HEK293T (cell line): ENCODE data around the gene NPHP1.
A peak's percentile ranks its signal among the peaks of the same experiment; 100 is the strongest.
"Not testable (repeated sequence)": the region's sequence is repeated elsewhere in the genome, so short reads cannot be mapped to it uniquely, and the experiment has no call there.

Experiments used
- CTCF ChIA-PET: fragments of 350-600 bp; formaldehyde crosslinking; extraction: SDS; loops from one replicate; lab custom pipeline; 2021; ENCODE audit warnings: antibody characterized with exemption, inconsistent platforms; lab: Yijun Ruan, JAX
- POLR2A ChIA-PET: fragments of 350-600 bp; formaldehyde crosslinking; extraction: SDS; loops from one replicate; lab custom pipeline; 2020; ENCODE audit warnings: antibody characterized with exemption, inconsistent platforms; lab: Yijun Ruan, JAX
- DNase-seq: peaks from one replicate; pipeline ENCODE4 v3.0.0; 2012; ENCODE audit warnings: mixed read lengths; ENCODE audit errors: extremely low spot score
- ARNT ChIP-seq: fragments of 450-650 bp; IDR thresholded peaks from 2 replicates; pipeline ENCODE4 v1.6.1; 2017; ENCODE audit warnings: mild to moderate bottlenecking
- BHLHE40 ChIP-seq: fragments of 450-650 bp; IDR thresholded peaks from 2 replicates; pipeline ENCODE4 v1.6.1; 2016; ENCODE audit warnings: mild to moderate bottlenecking, moderate library complexity, borderline replicate concordance
- CTBP1 ChIP-seq: fragments of 450-650 bp; IDR thresholded peaks from 2 replicates; pipeline ENCODE4 v1.6.1; 2016; ENCODE audit warnings: borderline replicate concordance
- ELF4 ChIP-seq: fragments of 450-650 bp; IDR thresholded peaks from 2 replicates; pipeline ENCODE4 v1.6.1; 2017; ENCODE audit warnings: antibody characterized with exemption
- FOXA1 ChIP-seq: fragments of 450-650 bp; IDR thresholded peaks from 2 replicates; pipeline ENCODE4 v1.6.1; 2016; ENCODE audit warnings: mild to moderate bottlenecking
- FOXK2 ChIP-seq: fragments of 450-650 bp; IDR thresholded peaks from 2 replicates; pipeline ENCODE4 v1.6.1; 2016; ENCODE audit warnings: mild to moderate bottlenecking
- FOXM1 ChIP-seq: fragments of 450-650 bp; IDR thresholded peaks from 2 replicates; pipeline ENCODE4 v1.6.1; 2017; ENCODE audit warnings: mild to moderate bottlenecking, borderline replicate concordance
- HDGF ChIP-seq: fragments of 450-650 bp; IDR thresholded peaks from 2 replicates; pipeline ENCODE4 v1.6.1; 2017; ENCODE audit warnings: antibody characterized with exemption, borderline replicate concordance
- L3MBTL2 ChIP-seq: fragments of 450-650 bp; conservative IDR thresholded peaks from 2 replicates; pipeline ENCODE4 v1.6.1; 2016; ENCODE audit warnings: mild to moderate bottlenecking
- LEF1 ChIP-seq: fragments of 450-650 bp; IDR thresholded peaks from 2 replicates; pipeline ENCODE4 v1.6.1; 2017; ENCODE audit warnings: mild to moderate bottlenecking, borderline replicate concordance
- NFRKB ChIP-seq: fragments of 450-650 bp; IDR thresholded peaks from 2 replicates; pipeline ENCODE4 v1.6.1; 2016; ENCODE audit warnings: mild to moderate bottlenecking, moderate library complexity
- SP1 ChIP-seq: fragments of 450-650 bp; IDR thresholded peaks from 2 replicates; pipeline ENCODE4 v1.6.1; 2017
- SUZ12 ChIP-seq: fragments of 450-650 bp; IDR thresholded peaks from 2 replicates; pipeline ENCODE4 v1.6.1; 2016; ENCODE audit warnings: mild to moderate bottlenecking
- TARDBP ChIP-seq: fragments of 450-650 bp; IDR thresholded peaks from 2 replicates; pipeline ENCODE4 v1.6.1; 2016
- ZNF384 ChIP-seq: fragments of 450-650 bp; IDR thresholded peaks from 2 replicates; pipeline ENCODE4 v1.6.1; 2016
- TF ChIP-seq, protein P1 (sequence below): fragments of 450-650 bp; IDR thresholded peaks from 2 replicates; pipeline ENCODE4 v1.6.1; 2016

NPHP1 gene

DNA sequence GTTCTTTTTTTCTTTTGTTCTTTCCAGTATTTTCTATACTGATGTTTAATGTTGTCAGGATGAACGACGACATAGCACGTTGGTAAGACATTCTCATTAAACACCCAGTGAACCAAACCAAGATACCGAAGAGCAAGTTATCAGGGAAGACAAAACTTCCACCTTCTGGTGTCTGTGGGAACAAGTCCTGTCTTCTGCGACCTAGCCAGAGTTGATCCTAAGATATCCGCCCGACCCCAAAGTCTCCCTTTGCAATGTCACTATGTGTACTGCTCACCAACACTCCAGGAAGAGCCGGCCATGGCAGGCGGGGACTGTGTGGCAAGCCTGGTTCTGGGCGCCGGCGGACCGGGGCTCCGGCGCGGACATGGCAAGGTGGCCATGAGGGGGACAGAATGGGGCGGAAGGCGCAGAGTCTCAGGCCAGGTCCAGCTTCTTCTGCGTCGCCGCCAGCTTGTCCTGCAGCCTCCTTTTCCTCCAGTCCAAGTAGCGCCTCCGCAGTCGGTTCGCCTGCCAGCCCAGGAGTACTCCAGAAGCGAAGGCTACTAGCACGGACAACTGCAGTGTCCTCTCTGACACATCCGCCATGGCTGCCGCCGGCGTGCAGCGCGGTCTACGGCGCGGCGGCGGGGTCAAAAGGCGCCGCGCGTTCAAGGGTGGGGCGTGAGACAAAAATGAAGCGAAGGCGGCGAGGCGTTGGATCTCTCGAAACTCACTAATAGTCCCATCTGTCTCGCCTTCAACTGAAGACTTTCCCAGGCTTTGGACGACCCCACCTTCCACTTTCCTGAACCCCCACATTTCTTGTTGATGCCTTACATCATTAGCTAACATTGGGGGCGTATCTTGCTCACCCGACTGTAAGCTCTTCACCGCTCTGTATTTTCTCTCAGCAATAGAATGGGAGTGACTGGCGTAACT is 7.4 kb upstream of the NPHP1 start, which contains the start of gene MTLN:
Gene MTLN (minus strand): TSS at position 610 of the 921 bp plus-strand sequence. CDS start 22 bp downstream, at position 588.
- TF ChIP-seq L3MBTL2 (peak; percentile 85), FOXK2 (no peak)
- CTCF ChIA-PET = interaction anchor here (1.4 kb wide), 1 partner anchor 55 kb away, joined by 6 read pairs; no protein-coding TSS in a partner anchor
- peak; percentile 66 for DNase-seq
- POLR2A ChIA-PET = no interaction called here

- ChIA-PET POLR2A (no interaction called here), CTCF (interaction anchor here (0.5 kb wide), 1 partner anchor 8 kb away, joined by 3 read pairs; no protein-coding TSS in a partner anchor)
- no peak for DNase-seq
- TF ChIP-seq CTBP1 = no peak
- TF ChIP-seq ZNF384 = no peak
- no peak for TF ChIP-seq FOXA1
- no peak for TF ChIP-seq ARNT
- no peak for TF ChIP-seq BHLHE40
- no peak for TF ChIP-seq FOXM1
- TF ChIP-seq SP1 = no peak
- TF ChIP-seq TARDBP = no peak
- no peak for TF ChIP-seq L3MBTL2
- TF ChIP-seq NFRKB = no peak
- TF ChIP-seq LEF1 = no peak
- TF ChIP-seq FOXK2 = no peak
Measured at GRCh38 chr2:110205660-110206455, 1.0 kb upstream of the NPHP1 start.

- CTCF ChIA-PET = no interaction called here
- no peak for DNase-seq
- POLR2A ChIA-PET = no interaction called here
- no peak for TF ChIP-seq FOXK2
- TF ChIP-seq TARDBP = no peak
- no peak for TF ChIP-seq ZNF384
- no peak for TF ChIP-seq SP1
- TF ChIP-seq, protein P1, sequence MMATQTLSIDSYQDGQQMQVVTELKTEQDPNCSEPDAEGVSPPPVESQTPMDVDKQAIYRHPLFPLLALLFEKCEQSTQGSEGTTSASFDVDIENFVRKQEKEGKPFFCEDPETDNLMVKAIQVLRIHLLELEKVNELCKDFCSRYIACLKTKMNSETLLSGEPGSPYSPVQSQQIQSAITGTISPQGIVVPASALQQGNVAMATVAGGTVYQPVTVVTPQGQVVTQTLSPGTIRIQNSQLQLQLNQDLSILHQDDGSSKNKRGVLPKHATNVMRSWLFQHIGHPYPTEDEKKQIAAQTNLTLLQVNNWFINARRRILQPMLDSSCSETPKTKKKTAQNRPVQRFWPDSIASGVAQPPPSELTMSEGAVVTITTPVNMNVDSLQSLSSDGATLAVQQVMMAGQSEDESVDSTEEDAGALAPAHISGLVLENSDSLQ = no peak
- no peak for TF ChIP-seq NFRKB
- TF ChIP-seq SUZ12 = no peak
- TF ChIP-seq FOXA1 = no peak
- no peak for TF ChIP-seq CTBP1
- TF ChIP-seq LEF1 = no peak
- no peak for TF ChIP-seq HDGF
- TF ChIP-seq L3MBTL2 = no peak
- no peak for TF ChIP-seq BHLHE40
- no peak for TF ChIP-seq ARNT
- no peak for TF ChIP-seq ELF4
- no peak for TF ChIP-seq FOXM1
Measured at GRCh38 chr2:110198016-110198415, 6.8 kb downstream of the NPHP1 start.

- TF ChIP-seq LEF1 = no peak
- TF ChIP-seq, protein P1 = 0 out of 2 replicates have a peak, but pooled peaks have one; percentile 1
- CTCF ChIA-PET = interaction anchor here (0.7 kb wide), 1 partner anchor 8 kb away, joined by 3 read pairs; no protein-coding TSS in a partner anchor
- POLR2A ChIA-PET = no interaction called here
- DNase-seq = no peak
Measured at GRCh38 chr2:110197452-110197851, 7.4 kb downstream of the NPHP1 start.

DNA sequence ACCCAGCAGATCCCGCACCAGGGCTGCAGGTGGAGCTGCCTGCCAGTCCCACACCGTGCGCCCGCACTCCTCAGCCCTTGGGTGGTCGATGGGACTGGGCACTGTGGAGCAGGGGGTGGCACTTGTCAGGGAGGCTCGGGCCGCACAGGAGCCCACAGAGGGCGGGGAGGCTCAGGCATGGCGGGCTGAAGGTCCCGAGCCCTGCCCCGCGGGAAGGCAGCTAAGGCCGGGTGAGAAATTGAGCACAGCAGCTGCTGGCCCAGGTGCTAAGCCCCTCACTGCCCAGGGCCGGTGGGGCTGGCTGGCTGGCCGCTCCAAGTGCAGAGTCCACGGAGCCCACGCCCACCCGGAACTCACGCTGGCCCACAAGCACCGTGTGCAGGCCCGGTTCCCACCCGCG is 14.6 kb downstream of the NPHP1 start:
- POLR2A ChIA-PET = not testable (repeated sequence)

GRCh38 chr2:110182449-110182848 is 22.4 kb downstream of the NPHP1 start:
- CTCF ChIA-PET = no interaction called here

More for the DNA sequence above, 14.6 kb downstream of the NPHP1 start:
- CTCF ChIA-PET = interaction anchor here (0.6 kb wide), 1 partner anchor 10 kb away, joined by 4 read pairs; no protein-coding TSS in a partner anchor
- DNase-seq = not testable (repeated sequence)

More at GRCh38 chr2:110182449-110182848, 22.4 kb downstream of the NPHP1 start:
- POLR2A ChIA-PET = no interaction called here
- TF ChIP-seq FOXK2 (no peak), NFRKB (no peak), ARNT (no peak), SP1 (no peak), L3MBTL2 (no peak), LEF1 (no peak), FOXA1 (no peak), HDGF (no peak), FOXM1 (no peak), ZNF384 (no peak), SUZ12 (no peak), BHLHE40 (no peak), ELF4 (no peak)
- TF ChIP-seq, protein P1 = no peak
- no peak for DNase-seq
